Measurements from ENCODE around the gene UNC80.

Gene UNC80

DNA sequence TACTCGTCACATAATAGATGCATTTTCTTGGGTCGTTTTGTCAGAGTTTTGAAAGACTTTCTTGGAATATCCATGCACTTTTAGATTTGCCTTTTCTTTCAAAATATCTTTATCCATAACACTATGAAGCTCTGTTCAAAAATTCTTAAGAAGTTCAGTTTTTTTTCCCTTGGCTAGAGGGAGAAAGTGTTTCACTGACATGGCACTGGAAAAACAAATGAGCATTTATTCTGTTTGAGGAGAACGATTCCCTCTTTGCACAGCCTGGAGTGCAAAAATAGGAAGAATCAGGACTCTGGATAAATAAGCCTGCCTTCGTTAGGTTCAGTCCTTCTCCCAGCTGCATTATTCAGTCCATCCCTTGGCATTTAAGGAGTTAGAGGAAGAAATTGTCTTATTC lies 139.9 kb downstream of the UNC80 start:
- in situ Hi-C loops (cut with HindIII; ENCODE audit: low sequenced_read_pairs), result no loop called here

- in situ Hi-C loops (cut with HindIII; ENCODE audit: low sequenced_read_pairs), result no loop called here
Measured at GRCh38 chr2:209913786-209914345, 142.2 kb downstream of the UNC80 start.

DNA sequence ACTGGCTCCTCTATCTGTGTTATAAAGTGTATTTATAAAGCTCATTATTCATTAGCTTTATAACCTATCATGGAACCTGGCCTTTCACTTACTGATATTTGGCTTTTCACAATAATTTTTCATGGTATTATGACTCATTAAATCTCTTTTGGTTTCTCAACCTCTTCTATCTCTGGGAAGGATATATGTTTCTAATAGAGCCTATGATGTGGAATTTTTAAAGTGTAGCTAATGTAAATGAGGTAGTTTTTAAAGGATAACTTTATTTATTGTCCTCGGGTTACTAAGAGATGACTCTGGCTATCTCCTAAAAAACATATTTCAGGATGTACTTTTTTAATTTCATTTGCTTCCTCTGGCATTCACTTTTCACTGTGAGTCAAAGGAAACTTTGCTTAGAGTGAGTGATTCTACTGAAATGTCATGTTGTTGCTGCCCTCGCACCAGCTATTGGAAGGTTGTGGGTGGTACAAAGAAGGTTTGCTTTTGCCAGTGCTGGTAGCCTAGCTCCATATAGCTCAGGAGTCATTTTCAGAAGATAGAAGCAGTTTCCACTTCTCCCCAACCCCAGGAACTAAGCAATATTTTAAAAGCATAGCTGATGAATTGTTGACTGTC lies 145.6 kb downstream of the UNC80 start:
- in situ Hi-C loops (cut with HindIII; ENCODE audit: low sequenced_read_pairs), result no loop called here

- in situ Hi-C loops (cut with HindIII; ENCODE audit: low sequenced_read_pairs), result no loop called here
Measured at GRCh38 chr2:209918251-209918650, 146.6 kb downstream of the UNC80 start.

GRCh38 chr2:209922116-209922515 lies 150.5 kb downstream of the UNC80 start:
- in situ Hi-C loops (cut with HindIII; ENCODE audit: low sequenced_read_pairs), result no loop called here

GRCh38 chr2:209929369-209929768 lies 157.7 kb downstream of the UNC80 start:
- in situ Hi-C loops (cut with HindIII; ENCODE audit: low sequenced_read_pairs), result no loop called here

DNA sequence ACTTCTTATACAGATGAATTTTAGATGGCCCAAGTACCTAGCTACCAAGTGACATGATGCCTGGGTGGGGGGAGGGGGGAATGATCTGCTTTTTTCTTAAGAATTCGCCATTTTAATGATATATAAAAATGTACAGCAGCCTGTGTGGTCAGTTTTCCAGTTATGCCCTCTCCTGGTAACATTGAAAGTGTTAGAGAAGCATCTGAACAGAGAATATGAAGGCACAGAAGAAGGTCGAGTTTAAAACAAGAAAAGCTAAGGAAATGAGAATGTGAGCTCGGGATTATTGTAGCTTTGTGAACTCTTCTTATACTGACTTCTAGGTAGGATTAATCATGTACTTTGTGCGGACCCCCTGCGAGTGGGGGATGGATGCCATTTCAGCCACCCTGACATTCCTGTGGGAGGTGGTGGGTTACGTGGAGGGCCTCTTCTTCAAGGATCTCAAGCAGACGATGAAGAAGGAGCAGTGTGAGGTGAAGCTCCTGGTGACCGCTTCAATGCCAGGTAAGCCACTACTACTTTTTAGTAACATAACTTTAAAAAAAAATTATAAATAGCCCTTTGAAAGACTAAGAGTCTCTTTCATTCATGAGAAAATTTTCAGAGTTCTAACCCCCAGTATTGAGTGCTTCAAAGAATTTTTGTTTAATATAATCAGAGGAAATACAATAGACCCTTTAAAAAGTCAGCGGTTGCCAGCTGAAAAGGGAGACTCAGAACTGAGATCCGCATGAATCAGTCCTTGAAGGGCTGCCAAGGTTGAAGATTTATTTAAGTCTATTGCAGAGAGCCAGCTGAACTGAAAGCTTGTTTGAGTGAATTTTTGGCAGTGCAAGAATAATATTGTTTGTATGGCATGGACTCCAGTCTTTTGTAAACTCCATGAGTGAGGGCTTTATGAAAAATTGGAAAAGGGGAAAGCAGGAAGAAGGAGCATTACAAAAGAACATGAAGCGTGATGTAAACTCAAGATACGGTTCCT lies 162.2 kb downstream of the UNC80 start:
- in situ Hi-C loops (cut with HindIII; ENCODE audit: low sequenced_read_pairs), result no loop called here

DNA sequence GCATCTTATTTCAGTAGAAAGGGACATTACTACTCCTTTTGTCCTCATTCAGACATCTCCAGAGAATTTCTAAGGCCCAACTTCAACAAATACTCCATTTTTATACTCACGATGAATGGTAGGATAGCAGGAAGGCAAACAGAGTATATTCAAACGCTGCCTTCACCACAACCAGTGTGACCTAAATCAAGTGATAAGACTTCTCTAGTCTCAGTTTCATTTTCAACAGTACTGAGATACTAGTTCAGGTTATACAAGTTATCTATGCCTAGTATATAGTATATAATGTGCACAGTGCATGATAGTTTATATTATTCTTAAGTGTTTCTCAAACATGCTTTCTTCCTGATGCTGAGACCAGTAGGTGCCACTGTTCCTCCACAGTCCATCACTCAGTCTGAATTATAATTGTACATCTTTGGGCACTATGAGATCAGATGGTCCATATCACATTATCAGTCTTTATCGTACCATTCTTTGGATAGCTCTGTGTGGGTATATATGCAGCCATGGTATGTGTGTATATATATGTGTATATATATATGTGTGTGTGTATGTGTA lies 164.6 kb downstream of the UNC80 start:
- in situ Hi-C loops (cut with HindIII; ENCODE audit: low sequenced_read_pairs), result no loop called here

DNA sequence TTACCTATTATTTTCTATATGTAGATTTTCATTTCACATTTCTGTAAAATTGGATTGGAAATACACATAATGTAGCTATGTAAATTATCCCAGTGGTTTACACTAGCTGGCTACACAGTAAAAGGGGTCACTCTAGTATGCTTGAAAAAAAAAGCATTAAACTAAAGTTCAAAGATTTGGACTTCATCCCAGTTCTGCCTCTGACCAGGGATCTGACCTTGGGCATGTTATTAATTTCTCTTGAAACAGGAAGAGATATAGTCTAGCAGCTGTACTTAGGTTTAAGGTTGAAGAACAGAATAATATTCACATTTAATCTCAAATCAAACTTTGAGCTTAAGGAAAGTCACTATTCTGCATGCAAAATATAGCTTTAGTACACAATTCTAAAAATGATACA lies 166.3 kb downstream of the UNC80 start:
- in situ Hi-C loops (cut with HindIII; ENCODE audit: low sequenced_read_pairs), result no loop called here

GRCh38 chr2:209938906-209939305 lies 167.3 kb downstream of the UNC80 start:
- in situ Hi-C loops (cut with HindIII; ENCODE audit: low sequenced_read_pairs), result no loop called here

GRCh38 chr2:209940936-209941335 lies 169.3 kb downstream of the UNC80 start:
- in situ Hi-C loops (cut with HindIII; ENCODE audit: low sequenced_read_pairs), result no loop called here

- in situ Hi-C loops (cut with HindIII; ENCODE audit: low sequenced_read_pairs), result no loop called here
Measured at GRCh38 chr2:209942426-209942825, 170.8 kb downstream of the UNC80 start.

GRCh38 chr2:209942936-209943605 lies 171.4 kb downstream of the UNC80 start:
- in situ Hi-C loops (cut with HindIII; ENCODE audit: low sequenced_read_pairs), result no loop called here

DNA sequence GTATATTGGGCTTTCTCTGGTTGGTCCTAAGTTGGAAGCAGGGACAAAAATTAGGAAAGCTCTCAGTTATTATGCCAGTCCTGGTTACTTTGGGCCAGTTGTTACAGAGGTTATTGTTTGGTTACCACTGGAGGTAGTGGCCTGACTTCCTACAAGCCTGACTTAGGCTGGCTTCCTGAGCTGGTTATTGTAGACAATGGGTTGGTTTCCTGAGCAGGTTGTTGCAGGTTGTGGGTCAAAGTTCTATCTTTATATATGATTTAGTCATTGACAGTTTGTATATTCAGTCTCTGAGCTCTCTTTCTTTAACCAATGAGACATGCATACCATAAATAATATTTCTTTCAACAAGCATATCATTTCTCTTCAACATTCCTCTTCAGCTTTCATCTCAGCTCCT lies 172.1 kb downstream of the UNC80 start:
- in situ Hi-C loops (cut with HindIII; ENCODE audit: low sequenced_read_pairs), result no loop called here

- in situ Hi-C loops (cut with HindIII; ENCODE audit: low sequenced_read_pairs), result no loop called here
Measured at GRCh38 chr2:209946539-209946938, 174.9 kb downstream of the UNC80 start.

DNA sequence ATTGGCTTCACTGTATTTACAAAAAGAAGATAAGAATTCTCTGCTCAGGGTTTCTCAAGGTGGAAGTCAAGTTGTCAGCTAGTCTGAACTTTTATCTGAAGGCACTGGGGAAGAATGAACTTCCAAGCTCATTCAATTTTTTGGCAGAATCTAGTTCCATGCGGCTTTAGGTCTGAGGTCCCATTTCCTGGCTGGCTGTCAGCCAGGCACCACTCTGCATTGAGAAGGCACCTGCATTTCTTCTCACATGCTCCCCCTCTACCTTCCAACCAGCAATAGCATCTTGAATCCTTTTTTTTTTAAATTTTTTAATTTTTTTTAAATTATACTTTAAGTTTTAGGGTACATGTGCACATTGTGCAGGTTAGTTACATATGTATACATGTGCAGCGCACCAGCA lies 184.6 kb downstream of the UNC80 start:
- in situ Hi-C loops (cut with HindIII; ENCODE audit: low sequenced_read_pairs), result no loop called here

- in situ Hi-C loops (cut with HindIII; ENCODE audit: low sequenced_read_pairs), result no loop called here
Measured at GRCh38 chr2:209958016-209958415, 186.4 kb downstream of the UNC80 start.

GRCh38 chr2:209960045-209960444 lies 188.4 kb downstream of the UNC80 start:
- in situ Hi-C loops (cut with HindIII; ENCODE audit: low sequenced_read_pairs), result no loop called here

DNA sequence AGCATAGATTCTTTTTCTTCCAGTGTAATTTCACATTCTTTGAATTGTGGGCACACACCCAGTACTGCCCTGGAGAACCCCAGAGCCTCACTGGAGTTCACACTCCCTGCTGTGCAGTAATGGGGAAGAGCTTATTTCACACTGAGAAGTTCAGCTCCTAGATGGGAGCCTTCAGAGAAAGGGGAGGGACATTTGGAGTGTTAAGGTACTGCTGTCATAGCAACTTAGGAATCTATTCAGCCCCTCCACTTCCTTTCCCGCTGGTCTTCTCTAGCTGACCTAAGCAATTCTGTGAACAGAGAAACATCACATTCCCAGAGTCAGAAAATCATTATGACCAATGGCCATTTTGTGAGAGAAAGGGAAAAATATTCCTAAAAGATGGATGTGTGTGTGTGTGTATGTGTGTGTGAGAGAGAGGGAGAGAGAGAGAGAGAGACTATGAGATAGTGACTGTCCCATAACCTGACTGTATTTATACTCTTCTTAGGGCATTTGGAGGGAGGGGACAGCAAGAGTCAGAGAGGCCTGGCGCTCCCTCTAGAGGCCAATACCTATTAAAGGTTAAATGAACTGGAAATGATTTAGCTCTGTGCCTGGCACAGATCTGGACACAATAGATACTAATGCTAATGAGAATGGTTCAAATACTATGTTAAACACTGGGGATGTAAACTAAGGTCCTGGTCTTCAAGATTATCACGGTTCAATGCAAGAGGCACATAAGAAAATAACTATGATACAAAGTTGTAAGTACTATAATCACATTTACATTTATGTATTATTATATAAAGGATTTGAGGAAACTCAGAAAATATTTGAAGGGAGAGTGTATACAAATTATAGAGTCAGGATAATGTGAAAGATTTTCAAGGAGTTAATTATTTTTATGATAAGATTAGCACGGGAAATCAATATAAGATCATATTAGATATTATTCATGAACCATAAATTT lies 189.3 kb downstream of the UNC80 start:
- in situ Hi-C loops (cut with HindIII; ENCODE audit: low sequenced_read_pairs), result no loop called here

- in situ Hi-C loops (cut with HindIII; ENCODE audit: low sequenced_read_pairs), result no loop called here
Measured at GRCh38 chr2:209965723-209966122, 194.1 kb downstream of the UNC80 start.

All from DLD1 (cell line).